Panc1 (cell line): ENCODE results near the gene LSM2. TPM values are rescaled to one million over a fixed set of nuclear protein-coding genes. Genes with fewer than 3 reads are reported as not detected.

ENCODE experiments used
- ATAC-seq: fragments of 200-7000 bp; cut with Tn5 transposase; 2 replicates; pipeline ENCODE4 v1.9.1; 2020; ENCODE audit warnings: mild to moderate bottlenecking, moderate library complexity
- BruUV-seq: library from RNA; stranded (reverse); fragments of 400-500 nt; replicated peaks from 2 replicates; lab custom pipeline; 2021; lab: Mats Ljungman, UMichigan
- CTCF ChIA-PET: fragments of 300-600 bp; sonication (Branson Sonifier 250); formaldehyde crosslinking; loops from one replicate; lab custom pipeline; 2022; ENCODE audit warnings: antibody characterized with exemption; lab: Charles Lee
- POLR2A ChIA-PET: fragments of 300-600 bp; sonication (Branson Sonifier 250); formaldehyde crosslinking; loops from one replicate; lab custom pipeline; 2022; ENCODE audit warnings: antibody characterized with exemption; lab: Charles Lee
- DNase-seq: peaks from one replicate; pipeline ENCODE4 v3.0.0-alpha.2; 2010; ENCODE audit warnings: low read depth, low spot score
- H3K27ac ChIP-seq: 2 replicates; pipeline ENCODE4 v1.5.1; 2011; ENCODE audit warnings: mild to moderate bottlenecking, low read length, inconsistent platforms
- H3K27me3 ChIP-seq: fragments of 200-500 bp; sonication (Bioruptor generic); 2 replicates; pipeline ENCODE4 v1.6.0; 2014; ENCODE audit warnings: low read length, inconsistent platforms; ENCODE audit not compliant: control insufficient read depth, insufficient read depth
- H3K36me3 ChIP-seq: fragments of 200-500 bp; sonication (Bioruptor generic); 2 replicates; pipeline ENCODE4 v1.5.1; 2014; ENCODE audit warnings: inconsistent platforms, mild to moderate bottlenecking, low read length, moderate library complexity; ENCODE audit not compliant: control insufficient read depth, insufficient read depth
- H3K4me1 ChIP-seq: 2 replicates; pipeline ENCODE4 v1.5.1; 2011; ENCODE audit warnings: inconsistent platforms, mild to moderate bottlenecking, low read length, moderate library complexity; ENCODE audit not compliant: control insufficient read depth, insufficient read depth
- H3K4me3 ChIP-seq, 2 experiments: 2 replicates each; pipeline ENCODE4 v1.5.1; 2011 to 2012; ENCODE audit warnings: low read depth in 2 of 2, low read length in 2 of 2, mild to moderate bottlenecking in 2 of 2, inconsistent platforms in 1 of 2, moderate library complexity in 1 of 2
- H3K9me3 ChIP-seq: fragments of 200-500 bp; sonication (Bioruptor generic); 2 replicates; pipeline ENCODE4 v1.5.1; 2014; ENCODE audit warnings: low read depth, mild to moderate bottlenecking, inconsistent platforms, low read length, moderate library complexity; ENCODE audit not compliant: control insufficient read depth, insufficient read depth
- POLR2AphosphoS5 ChIP-seq: IDR thresholded peaks from 2 replicates; pipeline ENCODE4 v1.6.1; 2012; ENCODE audit warnings: mild to moderate bottlenecking, low read depth, low read length, moderate library complexity
- SIN3A ChIP-seq: IDR thresholded peaks from 2 replicates; pipeline ENCODE4 v1.6.1; 2012; ENCODE audit warnings: low read depth, mild to moderate bottlenecking, low read length, moderate library complexity, borderline replicate concordance; ENCODE audit not compliant: insufficient read depth
- TCF7L2 ChIP-seq: IDR thresholded peaks from 2 replicates; pipeline ENCODE4 v1.6.1; 2011; ENCODE audit warnings: mild to moderate bottlenecking, low read depth, low read length, inconsistent platforms
- in situ Hi-C: cut with HindIII; loops from 2 replicates; pipeline ENCODE4 v1.10.0; 2016; ENCODE audit warnings: low sequenced_read_pairs, low pct_unique_long_range_greater_than_20kb
- intact Hi-C: fragments of 100-400 bp; cut with micrococcal nuclease; formaldehyde crosslinking; loops from one replicate; pipeline ENCODE4 v1.10.0; 2022; ENCODE audit not compliant: unreplicated experiment
- total RNA-seq: library from RNA; stranded (reverse); gene quantifications from one replicate; pipeline ENCODE4 v1.2.1, GENCODE V29; 2021; ENCODE audit not compliant: unreplicated experiment
- TF ChIP-seq, protein P1 (sequence below), 2 experiments: IDR thresholded peaks; 2 replicates each; pipeline ENCODE4 v1.6.1; 2011 to 2012; ENCODE audit warnings: low read depth in 2 of 2, control low read depth in 1 of 2, low read length in 1 of 2, mild to moderate bottlenecking in 1 of 2, moderate library complexity in 1 of 2; ENCODE audit not compliant: insufficient read depth in 1 of 2
- TF ChIP-seq, protein P2 (sequence below): fragments of 450-650 bp; IDR thresholded peaks from 2 replicates; pipeline ENCODE4 v1.5.1; 2017; ENCODE audit warnings: mild to moderate bottlenecking

The LSM2 gene
- total RNA-seq, 1 experiment from 2014 or later, result 89.7 TPM

DNA sequence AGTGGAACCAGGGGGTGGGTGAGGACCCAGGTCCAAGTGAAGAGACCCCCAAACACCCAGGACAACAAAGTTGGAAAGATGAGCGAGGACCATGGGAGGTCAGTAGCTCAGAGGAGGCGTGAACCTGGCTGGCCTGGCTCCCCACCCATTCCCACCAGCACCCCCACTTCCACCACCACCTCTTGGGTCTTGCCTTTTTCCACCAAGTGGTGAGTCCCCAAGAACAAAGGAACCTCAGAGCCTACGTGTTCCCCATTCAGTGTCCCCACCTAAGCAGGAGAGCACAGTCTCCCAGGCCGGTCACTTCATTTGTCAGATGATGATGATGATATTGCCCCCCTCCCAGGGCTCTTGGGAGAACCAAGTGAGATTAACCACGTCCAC is 29.1 kb downstream of the LSM2 start:
- no peaks in the 10 kb centered on the region for H3K36me3 ChIP-seq
- DNase-seq (no peak), ATAC-seq (no peak)
- intact Hi-C loops, result loop anchor here (10.0 kb wide), 1 partner anchor 47 kb away; the partner anchor contains the start of gene HSPA1B
- peak overlapping the region; percentile 74 for H3K27ac ChIP-seq
- BruUV-seq, result no TSS peak
- ChIA-PET CTCF (interaction anchor here (0.6 to 1.3 kb wide), 2 partner anchors 9 to 14 kb away, joined by 3 to 10 read pairs; no protein-coding TSS in a partner anchor), POLR2A (interaction anchor here (1.2 kb wide), 1 partner anchor 13 kb away, joined by 4 read pairs; no protein-coding TSS in a partner anchor)
- peaks cover 31% of the 10 kb centered on the region for H3K4me1 ChIP-seq
- no peak for TF ChIP-seq POLR2AphosphoS5
- no peak for TF ChIP-seq TCF7L2
- TF ChIP-seq, protein P1, sequence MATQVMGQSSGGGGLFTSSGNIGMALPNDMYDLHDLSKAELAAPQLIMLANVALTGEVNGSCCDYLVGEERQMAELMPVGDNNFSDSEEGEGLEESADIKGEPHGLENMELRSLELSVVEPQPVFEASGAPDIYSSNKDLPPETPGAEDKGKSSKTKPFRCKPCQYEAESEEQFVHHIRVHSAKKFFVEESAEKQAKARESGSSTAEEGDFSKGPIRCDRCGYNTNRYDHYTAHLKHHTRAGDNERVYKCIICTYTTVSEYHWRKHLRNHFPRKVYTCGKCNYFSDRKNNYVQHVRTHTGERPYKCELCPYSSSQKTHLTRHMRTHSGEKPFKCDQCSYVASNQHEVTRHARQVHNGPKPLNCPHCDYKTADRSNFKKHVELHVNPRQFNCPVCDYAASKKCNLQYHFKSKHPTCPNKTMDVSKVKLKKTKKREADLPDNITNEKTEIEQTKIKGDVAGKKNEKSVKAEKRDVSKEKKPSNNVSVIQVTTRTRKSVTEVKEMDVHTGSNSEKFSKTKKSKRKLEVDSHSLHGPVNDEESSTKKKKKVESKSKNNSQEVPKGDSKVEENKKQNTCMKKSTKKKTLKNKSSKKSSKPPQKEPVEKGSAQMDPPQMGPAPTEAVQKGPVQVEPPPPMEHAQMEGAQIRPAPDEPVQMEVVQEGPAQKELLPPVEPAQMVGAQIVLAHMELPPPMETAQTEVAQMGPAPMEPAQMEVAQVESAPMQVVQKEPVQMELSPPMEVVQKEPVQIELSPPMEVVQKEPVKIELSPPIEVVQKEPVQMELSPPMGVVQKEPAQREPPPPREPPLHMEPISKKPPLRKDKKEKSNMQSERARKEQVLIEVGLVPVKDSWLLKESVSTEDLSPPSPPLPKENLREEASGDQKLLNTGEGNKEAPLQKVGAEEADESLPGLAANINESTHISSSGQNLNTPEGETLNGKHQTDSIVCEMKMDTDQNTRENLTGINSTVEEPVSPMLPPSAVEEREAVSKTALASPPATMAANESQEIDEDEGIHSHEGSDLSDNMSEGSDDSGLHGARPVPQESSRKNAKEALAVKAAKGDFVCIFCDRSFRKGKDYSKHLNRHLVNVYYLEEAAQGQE (IDR thresholded peaks at IDR 0.05; ENCODE audit: insufficient read depth in 1 of 2, low read depth in 2 of 2, low read length in 1 of 2), result no peak
- TF ChIP-seq, protein P2, sequence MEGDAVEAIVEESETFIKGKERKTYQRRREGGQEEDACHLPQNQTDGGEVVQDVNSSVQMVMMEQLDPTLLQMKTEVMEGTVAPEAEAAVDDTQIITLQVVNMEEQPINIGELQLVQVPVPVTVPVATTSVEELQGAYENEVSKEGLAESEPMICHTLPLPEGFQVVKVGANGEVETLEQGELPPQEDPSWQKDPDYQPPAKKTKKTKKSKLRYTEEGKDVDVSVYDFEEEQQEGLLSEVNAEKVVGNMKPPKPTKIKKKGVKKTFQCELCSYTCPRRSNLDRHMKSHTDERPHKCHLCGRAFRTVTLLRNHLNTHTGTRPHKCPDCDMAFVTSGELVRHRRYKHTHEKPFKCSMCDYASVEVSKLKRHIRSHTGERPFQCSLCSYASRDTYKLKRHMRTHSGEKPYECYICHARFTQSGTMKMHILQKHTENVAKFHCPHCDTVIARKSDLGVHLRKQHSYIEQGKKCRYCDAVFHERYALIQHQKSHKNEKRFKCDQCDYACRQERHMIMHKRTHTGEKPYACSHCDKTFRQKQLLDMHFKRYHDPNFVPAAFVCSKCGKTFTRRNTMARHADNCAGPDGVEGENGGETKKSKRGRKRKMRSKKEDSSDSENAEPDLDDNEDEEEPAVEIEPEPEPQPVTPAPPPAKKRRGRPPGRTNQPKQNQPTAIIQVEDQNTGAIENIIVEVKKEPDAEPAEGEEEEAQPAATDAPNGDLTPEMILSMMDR, result no peak
- no peak for TF ChIP-seq SIN3A
- no peaks in the 10 kb centered on the region for H3K9me3 ChIP-seq
- in situ Hi-C loops, result no loop called here
- no peaks in the 10 kb centered on the region for H3K27me3 ChIP-seq
- H3K4me3 ChIP-seq, result no peak overlapping the region

DNA sequence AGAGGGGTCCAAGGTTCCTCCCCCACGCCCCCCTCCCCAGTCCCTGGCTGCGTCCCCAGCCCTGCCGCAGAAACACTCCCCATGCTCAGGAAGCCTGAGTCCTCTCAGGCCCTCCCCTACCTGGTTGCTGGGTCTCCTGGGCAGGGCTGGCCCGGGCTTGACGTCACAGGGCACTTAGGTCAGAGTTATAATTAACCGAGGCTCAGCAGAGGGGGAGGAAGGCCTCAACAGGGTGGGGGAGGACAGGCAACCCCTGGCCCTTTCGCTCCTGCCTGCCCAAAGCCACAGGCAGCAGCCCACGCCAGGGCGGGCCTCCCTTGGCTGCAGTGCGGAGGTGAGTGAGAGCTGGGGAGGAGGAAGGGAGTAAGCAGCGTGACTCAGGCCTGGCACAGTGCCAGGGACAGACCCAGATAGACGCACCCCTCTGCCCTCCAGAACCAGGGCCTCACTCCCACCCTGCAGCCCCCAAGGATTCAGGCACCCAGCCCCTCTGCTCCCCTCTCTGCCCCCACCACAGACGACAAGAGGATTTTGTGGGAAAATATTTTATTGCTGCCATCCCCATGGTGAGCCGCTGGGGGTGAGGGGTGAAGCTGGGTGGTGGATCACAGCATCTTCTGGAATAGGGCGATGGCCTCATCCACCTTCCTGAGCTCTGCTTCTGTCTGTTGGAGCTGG is 29.6 kb downstream of the LSM2 start, which contains the start of gene VWA7:
VWA7 (minus strand) TSS at position 340 of the 678 bp plus-strand sequence. CDS start 549 bp downstream, outside the sequence.
- DNase-seq, result no peak
- intact Hi-C loops, result loop anchor here (10.0 kb wide), 1 partner anchor 48 kb away; the partner anchor contains the start of gene HSPA1B
- TF ChIP-seq POLR2AphosphoS5 (peak; percentile 87), TCF7L2 (no peak), SIN3A (peak; percentile 80; the same call in 1 of the 2 replicates)
- TF ChIP-seq, protein P2, result no peak
- TF ChIP-seq, protein P1 (IDR thresholded peaks at IDR 0.05; ENCODE audit: insufficient read depth in 1 of 2, low read depth in 2 of 2, low read length in 1 of 2), result no peak
- Histone ChIP-seq H3K4me3 (peak within 1 kb of the TSS in 1 of 2 experiments; percentile 3; a peak in 1 of 4 replicates), H3K4me1 (peaks cover 31% of the 10 kb centered on the region), H3K27ac (peak within 1 kb of the TSS; percentile 74), H3K36me3 (no peaks in the 10 kb centered on the region), H3K9me3 (no peaks in the 10 kb centered on the region), H3K27me3 (no peaks in the 10 kb centered on the region)
- in situ Hi-C loops, result no loop called here
- ChIA-PET POLR2A (interaction anchor here (0.6 to 1.2 kb wide), 2 partner anchors 14 to 139 kb away, joined by 4 to 11 read pairs; no protein-coding TSS in a partner anchor), CTCF (interaction anchor here (1.3 kb wide), 1 partner anchor 14 kb away, joined by 3 read pairs; no protein-coding TSS in a partner anchor)
- no TSS peak for BruUV-seq
- ATAC-seq, result peak; percentile 79
